Calu3 (cell line): ENCODE data around the gene COL5A1. TPM values are rescaled to one million over a fixed set of nuclear protein-coding genes. Genes with fewer than 3 reads are reported as not detected.

Experiments used
- BruUV-seq: library from RNA; stranded (reverse); fragments of 400-500 nt; replicated peaks from 2 replicates; lab custom pipeline; 2021; lab: Mats Ljungman, UMichigan
- CTCF ChIA-PET: fragments of 300-600 bp; sonication (Branson Sonifier 250); formaldehyde crosslinking; loops from one replicate; lab custom pipeline; 2022; ENCODE audit warnings: antibody characterized with exemption; lab: Charles Lee
- DNase-seq: peaks from one replicate; pipeline ENCODE4 v3.0.0; 2022
- H3K27ac Mint-ChIP-seq: one replicate; pipeline ENCODE4 v1.8.0; 2022; ENCODE audit warnings: mixed read lengths; ENCODE audit not compliant: unreplicated experiment
- H3K27me3 Mint-ChIP-seq: one replicate; pipeline ENCODE4 v1.8.0; 2022; ENCODE audit warnings: mixed read lengths; ENCODE audit not compliant: unreplicated experiment
- H3K36me3 Mint-ChIP-seq: one replicate; pipeline ENCODE4 v1.8.0; 2022; ENCODE audit warnings: mild to moderate bottlenecking, moderate library complexity, mixed read lengths; ENCODE audit not compliant: insufficient read depth, unreplicated experiment
- H3K4me1 Mint-ChIP-seq: one replicate; pipeline ENCODE4 v1.8.0; 2022; ENCODE audit warnings: mild to moderate bottlenecking, low read depth, mixed read lengths; ENCODE audit not compliant: unreplicated experiment
- H3K4me3 Mint-ChIP-seq: one replicate; pipeline ENCODE4 v1.8.0; 2022; ENCODE audit warnings: mild to moderate bottlenecking, low read depth, moderate library complexity, mixed read lengths; ENCODE audit not compliant: unreplicated experiment
- H3K9me3 Mint-ChIP-seq: one replicate; pipeline ENCODE4 v1.8.0; 2022; ENCODE audit warnings: low read depth, mixed read lengths; ENCODE audit not compliant: unreplicated experiment
- CTCF ChIP-seq: fragments of 200-600 bp; IDR thresholded peaks from one replicate; pipeline ENCODE4 v1.8.0; 2022; ENCODE audit warnings: antibody characterized with exemption; ENCODE audit not compliant: unreplicated experiment
- intact Hi-C: fragments of 100-400 bp; cut with micrococcal nuclease; formaldehyde crosslinking; loops from one replicate; pipeline ENCODE4 v1.10.0; 2022; ENCODE audit not compliant: unreplicated experiment
- total RNA-seq: library from RNA; stranded (reverse); gene quantifications from 2 replicates; pipeline ENCODE4 v1.2.3, GENCODE V29; 2022

The COL5A1 gene
- total RNA-seq, 1 experiment from 2014 or later: not detected

GRCh38 chr9:134716067-134716466 is 74.5 kb downstream of the COL5A1 start:
- CTCF ChIA-PET: no interaction called here
- peaks cover 8% of the 10 kb centered on the region for H3K9me3 Mint-ChIP-seq
- DNase-seq: no peak

GRCh38 chr9:134717056-134717455 is 75.5 kb downstream of the COL5A1 start:
- H3K27ac Mint-ChIP-seq: no peak overlapping the region
- intact Hi-C loops: no loop called here
- no peaks in the 10 kb centered on the region for H3K4me1 Mint-ChIP-seq
- no peak for TF ChIP-seq CTCF
- no peak overlapping the region for H3K4me3 Mint-ChIP-seq
- CTCF ChIA-PET: no interaction called here
- H3K36me3 Mint-ChIP-seq: no peaks in the 10 kb centered on the region
- BruUV-seq: no TSS peak
- peaks cover 1% of the 10 kb centered on the region for H3K27me3 Mint-ChIP-seq
- no peak for DNase-seq
- peaks cover 8% of the 10 kb centered on the region for H3K9me3 Mint-ChIP-seq

More at GRCh38 chr9:134716067-134716466, 74.5 kb downstream of the COL5A1 start:
- TF ChIP-seq CTCF: no peak
- Mint-ChIP-seq H3K36me3 (no peaks in the 10 kb centered on the region), H3K4me1 (no peaks in the 10 kb centered on the region), H3K27ac (no peak overlapping the region), H3K4me3 (no peak overlapping the region), H3K27me3 (no peaks in the 10 kb centered on the region)
- no TSS peak for BruUV-seq
- intact Hi-C loops: no loop called here

GRCh38 chr9:134717924-134718645 is 76.5 kb downstream of the COL5A1 start:
- intact Hi-C loops: no loop called here
- CTCF ChIA-PET: no interaction called here
- BruUV-seq: no TSS peak
- DNase-seq: no peak
- TF ChIP-seq CTCF: no peak
- Mint-ChIP-seq H3K9me3 (peaks cover 8% of the 10 kb centered on the region), H3K36me3 (no peaks in the 10 kb centered on the region), H3K4me3 (no peak overlapping the region), H3K4me1 (no peaks in the 10 kb centered on the region), H3K27me3 (peaks cover 12% of the 10 kb centered on the region), H3K27ac (no peak overlapping the region)

GRCh38 chr9:134719331-134719730 is 77.7 kb downstream of the COL5A1 start:
- CTCF ChIA-PET: no interaction called here
- no peaks in the 10 kb centered on the region for H3K36me3 Mint-ChIP-seq
- H3K27me3 Mint-ChIP-seq: peaks cover 12% of the 10 kb centered on the region
- no peaks in the 10 kb centered on the region for H3K4me1 Mint-ChIP-seq
- TF ChIP-seq CTCF: no peak
- no peak for DNase-seq
- intact Hi-C loops: no loop called here
- no TSS peak for BruUV-seq
- no peak overlapping the region for H3K27ac Mint-ChIP-seq
- no peaks in the 10 kb centered on the region for H3K9me3 Mint-ChIP-seq
- H3K4me3 Mint-ChIP-seq: no peak overlapping the region
